NCI-H460 (cell line): ENCODE data around the gene NOG. TPM values are rescaled to one million over a fixed set of nuclear protein-coding genes. Genes with fewer than 3 reads are reported as not detected.

Experiments
- DNase-seq: peaks from one replicate; pipeline ENCODE4 v3.0.0-alpha.2; 2016; ENCODE audit warnings: low read depth; ENCODE audit errors: extremely low read depth
- small RNA-seq, 2 experiments: library from RNA; depleted of rRNA; stranded (forward); fragments of <200 nt; gene quantifications; one replicate each; pipeline ENCODE3, GENCODE V24; 2014
- total RNA-seq: library from RNA; depleted of rRNA; stranded (reverse); fragments of >200 nt; shearing (Covaris generic); gene quantifications from 2 replicates; pipeline ENCODE4 v1.2.3, GENCODE V29; 2014; rRNA removed

The NOG gene
- total RNA-seq, 1 experiment from 2014 or later: 0.57 TPM

DNA sequence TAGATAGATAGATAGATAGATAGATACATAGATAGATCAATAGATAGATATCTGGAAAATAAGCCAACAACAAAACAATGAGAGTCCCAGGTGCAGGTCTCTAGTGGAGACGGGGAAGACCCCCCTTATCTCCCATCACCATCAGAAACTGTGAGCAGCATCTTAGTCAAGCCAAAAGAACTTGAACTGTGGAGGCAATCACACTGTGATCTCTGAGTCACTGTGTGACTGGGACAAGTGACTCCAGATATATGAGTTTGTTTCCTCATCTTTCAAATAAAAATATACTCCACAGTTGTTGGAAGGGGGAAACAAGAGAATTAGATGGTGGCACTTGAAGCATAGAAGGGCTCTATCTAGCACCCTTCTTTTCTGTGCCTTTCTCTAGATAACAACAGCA is 42.1 kb downstream of the NOG start:
- DNase-seq: no peak

DNA sequence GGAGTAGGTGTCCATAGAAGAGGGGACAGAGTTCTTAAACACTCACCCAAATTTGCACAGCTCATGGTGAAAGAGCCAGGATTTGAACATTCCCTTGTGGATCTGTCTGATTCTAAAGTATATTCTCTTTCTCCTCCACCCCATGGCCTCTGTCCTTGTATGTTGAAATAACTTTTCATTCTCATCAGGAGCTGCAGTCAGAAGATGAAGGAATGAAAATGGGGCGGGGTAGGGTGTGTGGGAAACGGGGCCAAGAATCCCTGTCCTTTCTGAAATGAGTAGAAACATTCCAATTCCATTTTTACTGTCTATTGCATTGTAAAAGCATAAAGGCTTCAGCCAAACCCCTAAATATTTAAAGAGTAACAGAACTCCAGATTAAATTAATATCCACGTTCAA is 42.8 kb downstream of the NOG start:
- no peak for DNase-seq

- DNase-seq: no peak
These were observed 43.8 kb downstream of the NOG start for GRCh38 chr17:56637254-56637653.

DNA sequence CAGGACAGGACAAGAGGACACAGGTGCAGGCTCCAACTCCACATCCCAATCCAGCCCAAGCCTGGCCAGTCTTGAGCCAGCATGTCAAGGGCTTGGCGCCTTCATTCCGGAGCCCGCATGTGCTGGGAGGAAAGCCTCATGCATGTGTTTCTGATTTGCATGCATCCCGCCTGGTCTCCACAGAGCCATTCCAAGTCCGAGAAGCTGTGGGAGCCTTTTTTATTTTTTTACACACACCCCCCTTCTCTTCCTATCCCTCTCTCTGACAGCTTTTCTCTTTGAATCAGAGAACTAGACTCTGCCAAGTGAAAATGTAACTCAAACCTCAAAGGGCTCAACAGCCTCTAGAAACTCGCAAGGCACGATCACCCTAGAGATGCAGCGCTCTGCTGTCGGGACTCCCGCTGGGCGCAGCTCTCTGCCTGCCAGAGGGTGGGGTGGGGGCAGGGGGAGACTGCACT is 45.1 kb downstream of the NOG start:
- no peak for DNase-seq

DNA sequence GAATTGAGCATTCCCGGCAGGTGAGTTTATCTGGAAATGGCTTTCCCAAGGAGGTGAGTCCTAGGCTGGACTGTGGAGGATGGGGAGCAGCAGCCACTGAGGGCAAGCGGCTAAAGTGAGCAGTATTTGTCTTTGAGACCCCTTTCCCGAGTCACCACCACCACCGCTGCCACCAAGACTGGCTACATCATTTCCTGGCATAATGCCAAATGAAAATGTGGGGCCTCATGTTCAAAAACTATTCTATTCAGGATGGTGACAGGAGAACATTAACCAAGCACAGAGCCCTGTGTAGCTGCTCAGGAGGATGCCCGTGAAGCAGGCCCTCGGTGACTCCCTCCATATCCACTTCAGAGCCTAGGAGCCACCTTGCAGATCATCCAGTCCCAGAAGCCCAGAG is 46.0 kb downstream of the NOG start:
- DNase-seq: no peak

DNA sequence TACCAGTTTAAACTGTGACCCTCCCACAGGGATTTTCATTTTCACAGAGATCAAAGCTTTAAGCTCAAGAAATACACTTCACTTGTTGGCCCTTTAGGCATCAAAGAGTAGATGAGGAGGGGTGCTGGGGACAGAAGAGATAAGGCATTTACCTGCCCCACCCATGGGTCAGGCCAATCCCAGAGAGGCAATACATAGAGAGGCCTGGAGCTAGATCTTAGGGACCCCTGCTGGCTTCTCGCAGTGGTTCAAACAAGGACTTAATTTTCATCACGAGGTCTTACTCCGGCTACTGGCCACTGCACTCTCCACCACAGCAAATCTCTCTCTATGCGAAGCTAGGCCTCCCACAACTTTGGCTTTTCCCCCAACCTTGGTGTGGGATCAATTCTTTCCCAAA is 46.6 kb downstream of the NOG start:
- DNase-seq: no peak

- no peak for DNase-seq
These were observed 47.9 kb downstream of the NOG start for GRCh38 chr17:56641373-56641772.

DNA sequence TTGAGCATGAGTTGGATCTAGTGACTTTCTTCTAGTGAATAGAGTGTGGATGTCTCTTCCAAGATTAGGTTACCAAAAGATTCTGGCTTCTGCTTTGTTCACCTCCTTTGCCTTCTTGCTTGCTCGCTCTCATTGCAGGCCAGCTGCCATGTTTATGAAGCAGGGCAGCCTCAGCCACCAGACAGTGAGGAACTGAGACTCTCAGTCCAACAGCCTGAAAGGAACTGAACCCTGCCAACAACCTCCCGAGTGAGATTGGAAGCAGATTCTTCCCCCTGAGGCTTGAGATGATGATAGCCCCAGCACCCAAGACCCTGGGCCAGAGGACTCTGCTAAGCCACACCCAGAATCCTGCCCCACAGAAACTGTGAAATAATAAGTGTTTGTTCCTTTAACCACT is 48.4 kb downstream of the NOG start:
- no peak for DNase-seq

DNA sequence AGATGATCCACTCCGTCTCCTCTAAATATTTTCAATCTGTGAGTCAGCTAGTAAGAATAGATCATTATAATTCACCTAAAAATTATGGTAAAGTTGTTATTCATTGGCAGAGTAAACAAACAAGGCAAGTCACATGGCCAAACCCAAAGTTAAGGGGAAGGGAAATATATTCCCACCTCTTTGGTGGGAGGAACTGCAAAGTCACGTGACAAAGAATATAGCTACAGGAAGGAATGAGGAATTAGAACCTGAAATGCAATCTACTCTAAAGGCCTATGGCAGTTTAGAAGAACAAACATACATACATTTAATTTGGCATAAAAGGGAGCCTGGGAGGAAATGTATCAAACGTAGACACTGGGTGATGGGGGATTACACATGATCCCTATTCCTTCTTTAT is 48.9 kb downstream of the NOG start:
- DNase-seq: no peak

Small RNA genes lying within 50 kb of the gene (small RNA-seq; reads per million reads assigned to genes)
- 0 reads per million in 2 experiments for gene RPL39P33

Other genes with a start within 250 kb of the NOG start
- 0.32 and 0.50 TPM in 2 replicates for gene C17orf67, start 240.2 kb downstream of the NOG start, total RNA-seq
- gene DGKE, start 240.5 kb downstream of the NOG start, total RNA-seq: 9.1 and 9.8 TPM in 2 replicates